NCI-H2196 (cell line): ENCODE data around the gene MRPS23.

ENCODE experiments used
- DNase-seq: peaks from one replicate; lab custom pipeline; 2025; ENCODE audit not compliant: unreplicated experiment; lab: John Stamatoyannopoulos, UW

The MRPS23 gene

DNA sequence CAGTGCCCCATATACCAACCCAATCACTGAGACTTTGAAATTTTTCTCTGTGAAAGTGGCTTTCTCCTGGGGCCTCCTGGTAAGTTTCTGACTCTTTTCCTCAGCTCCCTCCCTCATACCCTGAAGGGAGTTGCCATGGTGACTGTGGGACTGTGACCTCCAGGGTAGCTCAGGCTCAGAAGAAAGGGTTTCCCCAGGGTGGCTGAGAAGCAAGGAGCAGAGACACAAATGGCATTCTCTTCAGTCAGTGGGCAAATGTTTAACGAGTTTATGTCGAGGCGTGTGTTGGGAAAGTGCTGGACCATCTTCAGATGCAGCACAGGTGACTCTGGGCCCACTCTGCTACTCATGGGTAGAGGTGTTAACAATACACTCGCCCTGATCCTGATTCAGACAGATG, 46.8 kb downstream of the MRPS23 start:
- no peak for DNase-seq

- DNase-seq = no peak
Observed at GRCh38 chr17:57801044-57801711, 48.7 kb downstream of the MRPS23 start.

GRCh38 chr17:57794841-57795240, 55.0 kb downstream of the MRPS23 start:
- no peak for DNase-seq

GRCh38 chr17:57788725-57789124, 61.1 kb downstream of the MRPS23 start:
- no peak for DNase-seq

GRCh38 chr17:57785022-57785421, 64.8 kb downstream of the MRPS23 start:
- no peak for DNase-seq
